Brain microvascular endothelial cell (primary cell): ENCODE data around the gene FETUB.

Experiments used
- DNase-seq: peaks from one replicate; pipeline ENCODE4 v3.0.0-alpha.2; 2020
- H3K27ac ChIP-seq: fragments of 250-450 bp; sonication (Bioruptor Pico); 2 replicates; pipeline ENCODE4 v1.5.1; 2020; ENCODE audit warnings: mild to moderate bottlenecking, moderate library complexity
- H3K27me3 ChIP-seq: fragments of 250-450 bp; sonication (Bioruptor Pico); replicated peaks from 2 replicates; pipeline ENCODE4 v1.5.1; 2020; ENCODE audit warnings: mild to moderate bottlenecking
- H3K36me3 ChIP-seq: fragments of 250-450 bp; sonication (Bioruptor Pico); replicated peaks from 2 replicates; pipeline ENCODE4 v1.5.1; 2020; ENCODE audit warnings: mild to moderate bottlenecking
- H3K4me3 ChIP-seq: 2 replicates; pipeline ENCODE4 v1.5.1; 2011; ENCODE audit warnings: low read depth, mild to moderate bottlenecking, control low read depth, low read length, moderate library complexity
- in situ Hi-C: cut with HindIII; loops from 2 replicates; pipeline ENCODE4 v1.10.0; 2017; ENCODE audit warnings: low sequenced_read_pairs, low pct_ligation_motif_present
- TF ChIP-seq, protein P1 (sequence below): IDR thresholded peaks from 2 replicates; pipeline ENCODE4 v1.5.1; 2011; ENCODE audit warnings: low read depth, mild to moderate bottlenecking, moderate library complexity, low read length, control low read depth, inconsistent platforms; ENCODE audit errors: missing control alignments

The FETUB gene

DNA sequence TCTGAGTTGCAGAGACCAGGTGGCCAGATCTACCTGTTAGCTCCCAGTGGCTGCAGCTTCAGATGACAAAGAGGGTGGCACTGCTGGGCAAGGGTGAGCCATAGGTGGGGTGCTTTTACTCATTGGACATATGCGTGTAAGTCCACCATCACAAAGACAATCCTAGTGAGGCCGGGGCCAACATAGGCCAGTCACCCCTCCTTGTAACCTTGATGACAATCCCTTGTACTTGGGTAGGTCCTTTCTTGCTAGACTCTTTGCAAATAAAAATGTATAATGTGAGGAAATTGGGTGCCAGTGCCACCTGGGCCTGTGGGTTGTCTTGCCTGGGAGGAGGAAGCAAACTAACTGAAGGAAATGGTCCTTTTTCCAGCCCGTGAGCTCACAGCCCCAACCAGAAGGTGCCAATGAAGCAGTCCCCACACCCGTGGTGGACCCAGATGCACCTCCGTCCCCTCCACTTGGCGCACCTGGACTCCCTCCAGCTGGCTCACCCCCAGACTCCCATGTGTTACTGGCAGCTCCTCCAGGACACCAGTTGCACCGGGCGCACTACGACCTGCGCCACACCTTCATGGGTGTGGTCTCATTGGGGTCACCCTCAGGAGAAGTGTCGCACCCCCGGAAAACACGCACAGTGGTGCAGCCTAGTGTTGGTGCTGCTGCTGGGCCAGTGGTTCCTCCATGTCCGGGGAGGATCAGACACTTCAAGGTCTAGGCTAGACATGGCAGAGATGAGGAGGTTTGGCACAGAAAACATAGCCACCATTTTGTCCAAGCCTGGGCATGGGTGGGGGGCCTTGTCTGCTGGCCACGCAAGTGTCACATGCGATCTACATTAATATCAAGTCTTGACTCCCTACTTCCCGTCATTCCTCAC is 19.7 kb upstream of the FETUB start:
- in situ Hi-C loops = loop anchor here (25.0 kb wide), 1 partner anchor 192 kb away; the partner anchor contains the start of gene RFC4
- H3K4me3 ChIP-seq = no peak overlapping the region
- DNase-seq = no peak
- H3K36me3 ChIP-seq = no peaks in the 10 kb centered on the region
- no peaks in the 10 kb centered on the region for H3K27me3 ChIP-seq
- no peak overlapping the region for H3K27ac ChIP-seq
- TF ChIP-seq, protein P1, sequence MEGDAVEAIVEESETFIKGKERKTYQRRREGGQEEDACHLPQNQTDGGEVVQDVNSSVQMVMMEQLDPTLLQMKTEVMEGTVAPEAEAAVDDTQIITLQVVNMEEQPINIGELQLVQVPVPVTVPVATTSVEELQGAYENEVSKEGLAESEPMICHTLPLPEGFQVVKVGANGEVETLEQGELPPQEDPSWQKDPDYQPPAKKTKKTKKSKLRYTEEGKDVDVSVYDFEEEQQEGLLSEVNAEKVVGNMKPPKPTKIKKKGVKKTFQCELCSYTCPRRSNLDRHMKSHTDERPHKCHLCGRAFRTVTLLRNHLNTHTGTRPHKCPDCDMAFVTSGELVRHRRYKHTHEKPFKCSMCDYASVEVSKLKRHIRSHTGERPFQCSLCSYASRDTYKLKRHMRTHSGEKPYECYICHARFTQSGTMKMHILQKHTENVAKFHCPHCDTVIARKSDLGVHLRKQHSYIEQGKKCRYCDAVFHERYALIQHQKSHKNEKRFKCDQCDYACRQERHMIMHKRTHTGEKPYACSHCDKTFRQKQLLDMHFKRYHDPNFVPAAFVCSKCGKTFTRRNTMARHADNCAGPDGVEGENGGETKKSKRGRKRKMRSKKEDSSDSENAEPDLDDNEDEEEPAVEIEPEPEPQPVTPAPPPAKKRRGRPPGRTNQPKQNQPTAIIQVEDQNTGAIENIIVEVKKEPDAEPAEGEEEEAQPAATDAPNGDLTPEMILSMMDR = no peak

DNA sequence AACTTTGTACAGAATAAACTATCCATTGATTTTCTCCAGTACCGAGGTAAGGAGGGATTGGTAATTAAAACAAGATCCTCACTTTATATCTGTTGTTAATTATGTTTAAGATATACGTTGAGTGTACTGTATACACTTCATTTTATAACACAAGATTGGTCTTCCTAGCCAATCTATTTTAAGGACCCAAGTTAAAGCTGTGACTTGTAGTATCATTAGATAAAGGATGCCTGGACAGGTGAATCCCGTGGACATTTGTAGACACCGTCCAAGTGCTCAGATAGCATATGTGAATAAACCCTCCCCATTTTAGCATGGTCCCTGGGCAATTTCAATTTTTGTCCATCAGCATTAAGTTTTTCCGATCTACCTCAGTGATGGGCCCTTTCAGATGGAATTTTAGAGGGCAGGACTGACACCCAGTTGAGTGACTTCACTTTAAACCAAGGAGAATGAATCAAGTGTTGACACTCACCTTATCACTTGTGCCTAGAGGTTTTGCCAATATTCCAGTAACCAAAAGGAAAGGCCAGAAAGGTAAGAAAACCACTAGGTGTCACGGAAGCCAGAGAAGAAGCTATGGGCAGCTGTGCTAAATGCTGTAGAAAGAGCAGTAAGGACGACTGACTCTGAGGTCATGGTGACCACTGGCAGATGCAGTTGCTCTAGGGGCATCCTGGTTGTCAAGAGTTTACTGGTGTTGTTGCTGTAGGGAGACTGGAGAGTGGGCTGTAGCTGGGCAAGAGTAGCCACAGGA is 18.1 kb upstream of the FETUB start:
- no peak overlapping the region for H3K4me3 ChIP-seq

DNA sequence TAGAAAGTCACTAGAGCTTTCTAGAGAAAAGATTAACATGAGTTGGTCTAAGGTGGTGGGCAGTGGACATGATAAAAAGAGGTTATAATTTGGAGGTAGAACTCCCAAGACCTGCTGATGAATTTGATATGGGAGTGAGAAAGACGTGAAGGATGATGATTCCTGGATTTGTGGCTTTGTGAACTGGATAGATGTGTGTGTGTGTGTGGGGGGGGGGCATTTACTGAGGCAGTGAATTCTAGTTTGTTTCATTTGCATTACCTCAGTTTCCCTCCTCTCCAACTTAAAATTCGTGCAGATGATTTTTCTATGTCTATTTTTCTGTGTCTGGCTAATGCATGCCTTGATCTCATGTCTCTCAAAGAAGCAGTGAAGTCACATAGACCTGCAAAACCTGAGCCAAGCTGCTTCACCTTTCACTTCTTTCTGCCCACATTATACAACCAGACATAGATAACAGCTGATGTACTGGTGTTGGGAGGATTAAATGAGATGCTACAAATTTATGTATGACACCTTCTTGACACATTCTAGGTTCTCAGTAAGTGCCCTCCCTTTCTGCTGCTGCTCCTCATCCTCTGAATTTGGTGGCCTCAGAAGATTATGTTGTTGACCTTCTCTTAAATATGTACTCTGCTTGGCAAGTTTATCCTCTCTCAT is 17.4 kb upstream of the FETUB start:
- DNase-seq = no peak

More for the DNA sequence above, 18.1 kb upstream of the FETUB start:
- no peaks in the 10 kb centered on the region for H3K36me3 ChIP-seq
- no peak for DNase-seq
- in situ Hi-C loops = loop anchor here (25.0 kb wide), 1 partner anchor 190 kb away; the partner anchor contains the start of gene RFC4
- no peaks in the 10 kb centered on the region for H3K27me3 ChIP-seq
- TF ChIP-seq, protein P1 = no peak
- H3K27ac ChIP-seq = no peak overlapping the region

DNA sequence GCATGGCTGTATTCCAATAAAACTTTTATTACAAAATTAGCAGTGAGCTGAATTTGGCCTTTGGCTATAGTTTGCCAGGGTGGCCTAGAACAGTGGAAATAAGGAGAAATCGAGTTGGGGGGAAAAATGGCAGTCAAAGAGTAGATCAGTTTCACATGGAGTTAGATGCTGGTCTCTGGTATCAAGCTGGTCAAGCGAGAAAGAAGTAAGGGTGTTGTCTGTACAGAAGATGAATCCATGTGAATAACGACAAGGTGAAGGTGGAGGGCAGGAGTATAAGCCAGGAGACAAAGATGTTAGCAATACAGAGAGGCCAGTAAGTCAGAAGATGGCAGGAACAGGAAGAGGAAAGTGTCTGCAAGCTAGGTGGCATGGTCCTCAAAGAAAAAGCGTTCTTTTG is 15.6 kb upstream of the FETUB start:
- Histone ChIP-seq H3K27ac (no peak overlapping the region), H3K36me3 (no peaks in the 10 kb centered on the region), H3K4me3 (no peak overlapping the region), H3K27me3 (no peaks in the 10 kb centered on the region)
- TF ChIP-seq, protein P1 = no peak
- no peak for DNase-seq
- in situ Hi-C loops = loop anchor here (25.0 kb wide), 1 partner anchor 188 kb away; the partner anchor contains the start of gene RFC4

More for the DNA sequence above, 17.4 kb upstream of the FETUB start:
- no peak overlapping the region for H3K4me3 ChIP-seq
- no peak overlapping the region for H3K27ac ChIP-seq
- no peaks in the 10 kb centered on the region for H3K27me3 ChIP-seq
- in situ Hi-C loops = loop anchor here (25.0 kb wide), 1 partner anchor 190 kb away; the partner anchor contains the start of gene RFC4
- H3K36me3 ChIP-seq = no peaks in the 10 kb centered on the region
- TF ChIP-seq, protein P1 = no peak

DNA sequence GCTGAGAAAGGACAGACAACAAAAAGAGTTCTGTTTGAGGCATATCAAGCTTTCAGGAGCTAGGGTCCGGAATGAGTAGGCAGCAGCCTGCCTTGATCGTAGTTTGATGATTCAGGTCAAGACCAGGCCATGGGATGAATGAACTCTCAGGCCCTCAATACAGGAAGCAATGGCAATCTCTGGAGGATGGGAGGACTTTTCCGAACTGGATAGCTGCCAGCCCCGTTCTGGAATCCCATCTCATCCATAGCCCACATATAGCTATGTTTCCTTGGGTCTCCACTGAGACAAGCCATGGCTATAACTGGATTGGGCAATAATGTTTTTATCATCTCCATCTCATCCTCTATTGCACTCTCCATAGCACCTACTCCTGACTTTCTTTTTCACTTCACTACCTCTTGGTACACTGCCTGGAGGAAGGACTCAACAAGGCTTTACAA is 14.6 kb upstream of the FETUB start:
- no peak for DNase-seq
- Histone ChIP-seq H3K36me3 (no peaks in the 10 kb centered on the region), H3K27me3 (no peaks in the 10 kb centered on the region), H3K4me3 (no peak overlapping the region), H3K27ac (no peak overlapping the region)
- in situ Hi-C loops = no loop called here
- TF ChIP-seq, protein P1 = no peak
